Pancreas (tissue), 10 donors: ENCODE data around the gene EGFR. TPM values are rescaled to one million over a fixed set of nuclear protein-coding genes. Genes with fewer than 3 reads are reported as not detected.

Source experiments
- ATAC-seq, 4 donors: fragments of 200-7000 bp; cut with Tn5 transposase; one replicate each; pipeline versions ENCODE4 v1.8.0 to v1.9.1; 2020; ENCODE audit warnings: mild to moderate bottlenecking in 4 of 4, moderate library complexity in 4 of 4
- DNase-seq, 6 donors: peaks; one replicate each; pipeline ENCODE4 v3.0.0-alpha.2; 2020
- FAIRE-seq: peaks from 2 replicates; lab custom pipeline; 2012; peaks lifted over from hg19 to GRCh38; lab: Jason Lieb, UNC
- H3K27ac ChIP-seq, 4 donors: fragments of 200-600 bp; sonication (generic); 1 replicate in 3 of 4; 2 replicates in 1 of 4; pipeline versions ENCODE4 v1.5.0 to v1.8.0; 2020
- H3K27me3 ChIP-seq, 4 donors: fragments of 200-600 bp; one replicate each; pipeline ENCODE4 v1.8.0; 2021
- H3K36me3 ChIP-seq, 3 donors: fragments of 200-600 bp; sonication (generic) in 1 of 3; one replicate each; pipeline versions ENCODE4 v1.5.0 to v1.8.0; 2020 to 2021
- H3K4me1 ChIP-seq, 3 donors: fragments of 200-600 bp; one replicate each; pipeline ENCODE4 v1.8.0; 2021
- H3K4me3 ChIP-seq, 4 donors: fragments of 200-600 bp; sonication (generic) in 2 of 4; one replicate each; pipeline versions ENCODE4 v1.5.0 to v1.8.0; 2020 to 2021
- H3K9me3 ChIP-seq, 4 donors: fragments of 200-600 bp; one replicate each; pipeline ENCODE4 v1.8.0; 2021
- CTCF ChIP-seq, 4 donors: fragments of 200-600 bp; sonication (generic) in 3 of 4; IDR thresholded peaks; one replicate each; pipeline versions ENCODE4 v1.5.0 to v1.8.0; 2021; ENCODE audit warnings: antibody characterized with exemption in 4 of 4
- WGBS, 2 donors: extraction: QIAGEN DNeasy Blood & Tissue Kit; methylation state at CpG; one replicate each; pipeline ENCODE4 v1.1.7; 2013; 5-methylcytosine and 5-hydroxymethylcytosine counted together
- intact Hi-C, 3 donors: fragments of 100-400 bp; cut with DNase I; formaldehyde crosslinking; loops; one replicate each; pipeline versions ENCODE4 v1.11.1 to v1.14.2; 2022
- polyA plus RNA-seq, 2 donors: library from polyadenylated mRNA; stranded (reverse); fragments of 200-250 nt; gene quantifications; one replicate each; pipeline ENCODE4 v1.2.3, GENCODE V29; 2013
- total RNA-seq, 6 donors: library from RNA; stranded (reverse); fragmentation: NEBNext Ultra II Directional in 4 of 6; extraction: Animal tissue kit (Norgen Biotek cat#: 25700) in 4 of 6; gene quantifications; one replicate each; pipeline versions ENCODE4 v1.2.1 to v1.2.4, GENCODE V29; 2021 to 2023
- donor health status: healthy with polysubstance abuse.
- donor health status: DM: no; HTN: no; CAD: no; lungs with moderate emphysema.
- donor health status: DM: no; HTN: no; CAD: no.
- donor health status: control.
- donor health status: control.
- donor health status: Bipolar disorder and iron deficiency.
- donor health status: DM: yes; HTN: yes; CAD: no.
- donor health status: DM: no; HTN: no; CAD: no.
- donor health status: DM: no; HTN: no; CAD: no.
- donor health status: DM: yes; HTN: yes; CAD: no.

The EGFR gene
- total and polyA plus RNA-seq, 8 donors, result 5.5 to 38.8 (median 30.3) TPM

GRCh38 chr7:54980521-54980920 is 38.3 kb upstream of the EGFR start:
- WGBS, 2 donors, result 90 to 91% methylated on average over 14 of the region's 14 CpGs
- no peak for DNase-seq
- H3K27ac ChIP-seq, result no peak overlapping the region
- H3K9me3 ChIP-seq, result no peaks in the 10 kb centered on the region
- H3K27me3 ChIP-seq, result no peaks in the 10 kb centered on the region
- FAIRE-seq, result no peak
- H3K4me3 ChIP-seq, result no peak overlapping the region
- no peaks in the 10 kb centered on the region for H3K36me3 ChIP-seq
- no peaks in the 10 kb centered on the region for H3K4me1 ChIP-seq
- no peak for TF ChIP-seq CTCF (IDR thresholded peaks at IDR 0.05)
- no peak for ATAC-seq
- intact Hi-C loops, result no loop called here

GRCh38 chr7:54981913-54982312 is 36.9 kb upstream of the EGFR start:
- ATAC-seq, result no peak
- 87 to 92% methylated on average over 11 of the region's 11 CpGs for WGBS, 2 donors
- H3K9me3 ChIP-seq, result no peaks in the 10 kb centered on the region
- H3K4me3 ChIP-seq, result no peak overlapping the region
- H3K27ac ChIP-seq, result no peak overlapping the region
- no peak for DNase-seq
- intact Hi-C loops, result no loop called here
- H3K36me3 ChIP-seq, result no peaks in the 10 kb centered on the region
- H3K27me3 ChIP-seq, result no peaks in the 10 kb centered on the region
- no peak for FAIRE-seq
- H3K4me1 ChIP-seq, result no peaks in the 10 kb centered on the region
- no peak for TF ChIP-seq CTCF (IDR thresholded peaks at IDR 0.05)

- no peak for ATAC-seq
- FAIRE-seq, result no peak
Measured at GRCh38 chr7:54985426-54986330, 33.1 kb upstream of the EGFR start.

GRCh38 chr7:54986716-54987115 is 32.1 kb upstream of the EGFR start:
- no peak for DNase-seq
- no peak for FAIRE-seq
- H3K27me3 ChIP-seq, result no peaks in the 10 kb centered on the region
- ATAC-seq, result no peak
- WGBS, 2 donors, result 80 to 85% methylated on average over 4 of the region's 4 CpGs
- H3K27ac ChIP-seq, result no peak overlapping the region
- no peak overlapping the region for H3K4me3 ChIP-seq
- no peaks in the 10 kb centered on the region for H3K36me3 ChIP-seq
- H3K4me1 ChIP-seq, result no peaks in the 10 kb centered on the region
- intact Hi-C loops, result no loop called here
- TF ChIP-seq CTCF (IDR thresholded peaks at IDR 0.05), result no peak
- H3K9me3 ChIP-seq, result no peaks in the 10 kb centered on the region

More at GRCh38 chr7:54985426-54986330, 33.1 kb upstream of the EGFR start:
- Histone ChIP-seq H3K36me3 (no peaks in the 10 kb centered on the region), H3K27me3 (no peaks in the 10 kb centered on the region), H3K4me3 (no peak overlapping the region), H3K9me3 (no peaks in the 10 kb centered on the region), H3K27ac (no peak overlapping the region), H3K4me1 (no peaks in the 10 kb centered on the region)
- no peak for DNase-seq
- TF ChIP-seq CTCF (IDR thresholded peaks at IDR 0.05), result no peak
- intact Hi-C loops, result no loop called here
- 76 to 85% methylated on average over 7 of the region's 7 CpGs for WGBS, 2 donors

GRCh38 chr7:54987772-54988171 is 31.0 kb upstream of the EGFR start:
- ATAC-seq (no peak), FAIRE-seq (no peak)
- intact Hi-C loops, result no loop called here

More at GRCh38 chr7:54987772-54988171, 31.0 kb upstream of the EGFR start:
- H3K36me3 ChIP-seq, result no peaks in the 10 kb centered on the region
- DNase-seq, result no peak
- no peaks in the 10 kb centered on the region for H3K9me3 ChIP-seq
- no peak overlapping the region for H3K4me3 ChIP-seq
- H3K4me1 ChIP-seq, result no peaks in the 10 kb centered on the region
- no peaks in the 10 kb centered on the region for H3K27me3 ChIP-seq
- no peak overlapping the region for H3K27ac ChIP-seq
- 4 to 10% methylated on average over 1 of the region's 1 CpG for WGBS, 2 donors
- TF ChIP-seq CTCF (IDR thresholded peaks at IDR 0.05), result no peak
